HEK293 (cell line): Measurements from ENCODE around the gene PAQR8.
A peak's percentile ranks its signal among the peaks of the same experiment; 100 is the strongest.

Experiments used
- GLI4 ChIP-seq: fragments of 450-650 bp; formaldehyde crosslinking; IDR thresholded peaks from 2 replicates; pipeline ENCODE4 v1.5.1; 2016; ENCODE audit warnings: missing biosample characterization, missing genetic modification characterization
- KLF1 ChIP-seq: fragments of 450-650 bp; formaldehyde crosslinking; IDR thresholded peaks from 2 replicates; pipeline ENCODE4 v1.5.1; 2016; ENCODE audit warnings: missing biosample characterization, missing genetic modification characterization
- MEIS1 ChIP-seq: sonication (generic); formaldehyde crosslinking; IDR thresholded peaks from 2 replicates; pipeline ENCODE4 v1.8.1; 2022; ENCODE audit warnings: missing genetic modification reagents, mild to moderate bottlenecking, borderline replicate concordance
- ZEB2 ChIP-seq: fragments of 450-650 bp; formaldehyde crosslinking; IDR thresholded peaks from 2 replicates; pipeline ENCODE4 v1.5.1; 2016; ENCODE audit warnings: missing biosample characterization, missing genetic modification characterization
- ZNF10 ChIP-seq: fragments of 450-650 bp; formaldehyde crosslinking; IDR thresholded peaks from 2 replicates; pipeline ENCODE4 v1.5.1; 2017; ENCODE audit warnings: missing biosample characterization, missing genetic modification characterization
- ZNF132 ChIP-seq: fragments of 450-650 bp; formaldehyde crosslinking; IDR thresholded peaks from 2 replicates; pipeline ENCODE4 v1.5.1; 2017; ENCODE audit warnings: missing biosample characterization, missing genetic modification characterization, borderline replicate concordance
- ZNF157 ChIP-seq: fragments of 450-650 bp; formaldehyde crosslinking; IDR thresholded peaks from 2 replicates; pipeline ENCODE4 v1.5.1; 2016; ENCODE audit warnings: missing biosample characterization, missing genetic modification characterization
- ZNF174 ChIP-seq: fragments of 450-650 bp; formaldehyde crosslinking; IDR thresholded peaks from 2 replicates; pipeline ENCODE4 v1.5.0; 2017; ENCODE audit warnings: missing biosample characterization, mild to moderate bottlenecking, missing genetic modification characterization
- ZNF24 ChIP-seq: fragments of 450-650 bp; formaldehyde crosslinking; IDR thresholded peaks from 2 replicates; pipeline ENCODE4 v1.5.1; 2016; ENCODE audit warnings: missing biosample characterization, missing genetic modification characterization
- ZNF274 ChIP-seq, 2 experiments: fragments of 200-500 bp in 1 of 2; fragments of 450-650 bp in 1 of 2; sonication (Bioruptor generic) in 1 of 2; formaldehyde crosslinking in 1 of 2; IDR thresholded peaks; 2 replicates each; pipeline versions ENCODE4 v1.5.1 to v1.6.1; 2014 to 2016; ENCODE audit warnings: borderline replicate concordance in 1 of 2, inconsistent platforms in 1 of 2, low read length in 1 of 2, missing biosample characterization in 1 of 2, missing genetic modification characterization in 1 of 2
- ZNF280C ChIP-seq: fragments of 450-650 bp; formaldehyde crosslinking; IDR thresholded peaks from 2 replicates; pipeline ENCODE4 v1.5.1; 2016; ENCODE audit warnings: missing biosample characterization, missing genetic modification characterization
- ZNF366 ChIP-seq: fragments of 450-650 bp; formaldehyde crosslinking; conservative IDR thresholded peaks from 2 replicates; pipeline ENCODE4 v1.5.1; 2016; ENCODE audit warnings: missing biosample characterization, missing genetic modification characterization
- ZNF394 ChIP-seq: fragments of 450-650 bp; formaldehyde crosslinking; IDR thresholded peaks from 2 replicates; pipeline ENCODE4 v1.5.1; 2016; ENCODE audit warnings: missing biosample characterization, missing genetic modification characterization, mild to moderate bottlenecking, moderate library complexity, borderline replicate concordance
- ZNF501 ChIP-seq: fragments of 450-650 bp; formaldehyde crosslinking; IDR thresholded peaks from 2 replicates; pipeline ENCODE4 v1.5.1; 2016; ENCODE audit warnings: missing biosample characterization, missing genetic modification characterization
- ZNF521 ChIP-seq: fragments of 450-650 bp; formaldehyde crosslinking; IDR thresholded peaks from 2 replicates; pipeline ENCODE4 v1.5.1; 2017; ENCODE audit warnings: missing biosample characterization, mild to moderate bottlenecking, missing genetic modification characterization
- ZNF544 ChIP-seq: fragments of 450-650 bp; formaldehyde crosslinking; IDR thresholded peaks from 2 replicates; pipeline ENCODE4 v1.5.0; 2017; ENCODE audit warnings: missing biosample characterization, missing genetic modification characterization
- ZNF558 ChIP-seq: fragments of 450-650 bp; formaldehyde crosslinking; IDR thresholded peaks from 2 replicates; pipeline ENCODE4 v1.5.1; 2016; ENCODE audit warnings: missing biosample characterization, missing genetic modification characterization
- ZNF747 ChIP-seq: fragments of 450-650 bp; formaldehyde crosslinking; IDR thresholded peaks from 2 replicates; pipeline ENCODE4 v1.5.1; 2016; ENCODE audit warnings: missing biosample characterization, missing genetic modification characterization
- ZNF830 ChIP-seq: fragments of 450-650 bp; IDR thresholded peaks from 2 replicates; pipeline ENCODE4 v1.5.0; 2018; ENCODE audit warnings: missing biosample characterization, missing genetic modification characterization, low read depth, mild to moderate bottlenecking, moderate library complexity
- ZSCAN18 ChIP-seq: fragments of 450-650 bp; formaldehyde crosslinking; IDR thresholded peaks from 2 replicates; pipeline ENCODE4 v1.5.1; 2016; ENCODE audit warnings: missing biosample characterization, missing genetic modification characterization
- ZSCAN5A ChIP-seq: fragments of 450-650 bp; formaldehyde crosslinking; IDR thresholded peaks from 2 replicates; pipeline ENCODE4 v1.5.1; 2016; ENCODE audit warnings: missing biosample characterization, missing genetic modification characterization
- TF ChIP-seq, protein P1 (sequence below): fragments of 450-650 bp; formaldehyde crosslinking; IDR thresholded peaks from 2 replicates; pipeline ENCODE4 v1.5.1; 2017; ENCODE audit warnings: missing biosample characterization, missing genetic modification characterization
- TF ChIP-seq, protein P2 (sequence below): fragments of 450-650 bp; formaldehyde crosslinking; IDR thresholded peaks from 2 replicates; pipeline ENCODE4 v1.5.1; 2017; ENCODE audit warnings: missing biosample characterization, missing genetic modification characterization
- TF ChIP-seq, protein P3 (sequence below): fragments of 450-650 bp; formaldehyde crosslinking; IDR thresholded peaks from 2 replicates; pipeline ENCODE4 v1.5.1; 2016; ENCODE audit warnings: missing biosample characterization, missing genetic modification characterization, borderline replicate concordance

The PAQR8 gene

GRCh38 chr6:52362443-52363227 is 684 bp downstream of the PAQR8 start (continued):
- TF ChIP-seq ZNF157: no peak
- no peak for TF ChIP-seq ZNF24 (tag by site-specific recombination)
- TF ChIP-seq ZNF501 (tag by site-specific recombination): no peak
- TF ChIP-seq GLI4 (tag by site-specific recombination): 0 out of 2 replicates have a peak, but pooled peaks have one; percentile 65
- TF ChIP-seq MEIS1 (CRISPR knock-in tag): no peak
- no peak for TF ChIP-seq ZNF394 (tag by site-specific recombination)
- TF ChIP-seq, protein P1, sequence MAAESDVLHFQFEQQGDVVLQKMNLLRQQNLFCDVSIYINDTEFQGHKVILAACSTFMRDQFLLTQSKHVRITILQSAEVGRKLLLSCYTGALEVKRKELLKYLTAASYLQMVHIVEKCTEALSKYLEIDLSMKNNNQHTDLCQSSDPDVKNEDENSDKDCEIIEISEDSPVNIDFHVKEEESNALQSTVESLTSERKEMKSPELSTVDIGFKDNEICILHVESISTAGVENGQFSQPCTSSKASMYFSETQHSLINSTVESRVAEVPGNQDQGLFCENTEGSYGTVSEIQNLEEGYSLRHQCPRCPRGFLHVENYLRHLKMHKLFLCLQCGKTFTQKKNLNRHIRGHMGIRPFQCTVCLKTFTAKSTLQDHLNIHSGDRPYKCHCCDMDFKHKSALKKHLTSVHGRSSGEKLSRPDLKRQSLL (tag by site-specific recombination): peak; percentile 82
- no peak for TF ChIP-seq ZSCAN18
- TF ChIP-seq ZNF274 (IDR thresholded peaks at IDR 0.05; ENCODE audit: low read length): no peak
- TF ChIP-seq ZNF274 (tag by site-specific recombination; IDR thresholded peaks at IDR 0.05; ENCODE audit: borderline replicate concordance): no peak
- no peak for TF ChIP-seq ZNF366 (tag by site-specific recombination)
- no peak for TF ChIP-seq ZNF747 (tag by site-specific recombination)
- no peak for TF ChIP-seq ZNF558
- TF ChIP-seq ZNF544 (tag by site-specific recombination): no peak
- no peak for TF ChIP-seq ZNF521 (tag by site-specific recombination)
- TF ChIP-seq ZNF830 (tag by site-specific recombination): no peak
- TF ChIP-seq ZNF132 (tag by site-specific recombination): no peak
- TF ChIP-seq ZNF174: no peak
- TF ChIP-seq, protein P2, sequence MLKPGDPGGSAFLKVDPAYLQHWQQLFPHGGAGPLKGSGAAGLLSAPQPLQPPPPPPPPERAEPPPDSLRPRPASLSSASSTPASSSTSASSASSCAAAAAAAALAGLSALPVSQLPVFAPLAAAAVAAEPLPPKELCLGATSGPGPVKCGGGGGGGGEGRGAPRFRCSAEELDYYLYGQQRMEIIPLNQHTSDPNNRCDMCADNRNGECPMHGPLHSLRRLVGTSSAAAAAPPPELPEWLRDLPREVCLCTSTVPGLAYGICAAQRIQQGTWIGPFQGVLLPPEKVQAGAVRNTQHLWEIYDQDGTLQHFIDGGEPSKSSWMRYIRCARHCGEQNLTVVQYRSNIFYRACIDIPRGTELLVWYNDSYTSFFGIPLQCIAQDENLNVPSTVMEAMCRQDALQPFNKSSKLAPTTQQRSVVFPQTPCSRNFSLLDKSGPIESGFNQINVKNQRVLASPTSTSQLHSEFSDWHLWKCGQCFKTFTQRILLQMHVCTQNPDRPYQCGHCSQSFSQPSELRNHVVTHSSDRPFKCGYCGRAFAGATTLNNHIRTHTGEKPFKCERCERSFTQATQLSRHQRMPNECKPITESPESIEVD (tag by site-specific recombination): no peak
- TF ChIP-seq ZEB2 (tag by site-specific recombination): 0 out of 2 replicates have a peak, but pooled peaks have one; percentile 5
- no peak for TF ChIP-seq ZNF10 (tag by site-specific recombination)
- TF ChIP-seq, protein P3, sequence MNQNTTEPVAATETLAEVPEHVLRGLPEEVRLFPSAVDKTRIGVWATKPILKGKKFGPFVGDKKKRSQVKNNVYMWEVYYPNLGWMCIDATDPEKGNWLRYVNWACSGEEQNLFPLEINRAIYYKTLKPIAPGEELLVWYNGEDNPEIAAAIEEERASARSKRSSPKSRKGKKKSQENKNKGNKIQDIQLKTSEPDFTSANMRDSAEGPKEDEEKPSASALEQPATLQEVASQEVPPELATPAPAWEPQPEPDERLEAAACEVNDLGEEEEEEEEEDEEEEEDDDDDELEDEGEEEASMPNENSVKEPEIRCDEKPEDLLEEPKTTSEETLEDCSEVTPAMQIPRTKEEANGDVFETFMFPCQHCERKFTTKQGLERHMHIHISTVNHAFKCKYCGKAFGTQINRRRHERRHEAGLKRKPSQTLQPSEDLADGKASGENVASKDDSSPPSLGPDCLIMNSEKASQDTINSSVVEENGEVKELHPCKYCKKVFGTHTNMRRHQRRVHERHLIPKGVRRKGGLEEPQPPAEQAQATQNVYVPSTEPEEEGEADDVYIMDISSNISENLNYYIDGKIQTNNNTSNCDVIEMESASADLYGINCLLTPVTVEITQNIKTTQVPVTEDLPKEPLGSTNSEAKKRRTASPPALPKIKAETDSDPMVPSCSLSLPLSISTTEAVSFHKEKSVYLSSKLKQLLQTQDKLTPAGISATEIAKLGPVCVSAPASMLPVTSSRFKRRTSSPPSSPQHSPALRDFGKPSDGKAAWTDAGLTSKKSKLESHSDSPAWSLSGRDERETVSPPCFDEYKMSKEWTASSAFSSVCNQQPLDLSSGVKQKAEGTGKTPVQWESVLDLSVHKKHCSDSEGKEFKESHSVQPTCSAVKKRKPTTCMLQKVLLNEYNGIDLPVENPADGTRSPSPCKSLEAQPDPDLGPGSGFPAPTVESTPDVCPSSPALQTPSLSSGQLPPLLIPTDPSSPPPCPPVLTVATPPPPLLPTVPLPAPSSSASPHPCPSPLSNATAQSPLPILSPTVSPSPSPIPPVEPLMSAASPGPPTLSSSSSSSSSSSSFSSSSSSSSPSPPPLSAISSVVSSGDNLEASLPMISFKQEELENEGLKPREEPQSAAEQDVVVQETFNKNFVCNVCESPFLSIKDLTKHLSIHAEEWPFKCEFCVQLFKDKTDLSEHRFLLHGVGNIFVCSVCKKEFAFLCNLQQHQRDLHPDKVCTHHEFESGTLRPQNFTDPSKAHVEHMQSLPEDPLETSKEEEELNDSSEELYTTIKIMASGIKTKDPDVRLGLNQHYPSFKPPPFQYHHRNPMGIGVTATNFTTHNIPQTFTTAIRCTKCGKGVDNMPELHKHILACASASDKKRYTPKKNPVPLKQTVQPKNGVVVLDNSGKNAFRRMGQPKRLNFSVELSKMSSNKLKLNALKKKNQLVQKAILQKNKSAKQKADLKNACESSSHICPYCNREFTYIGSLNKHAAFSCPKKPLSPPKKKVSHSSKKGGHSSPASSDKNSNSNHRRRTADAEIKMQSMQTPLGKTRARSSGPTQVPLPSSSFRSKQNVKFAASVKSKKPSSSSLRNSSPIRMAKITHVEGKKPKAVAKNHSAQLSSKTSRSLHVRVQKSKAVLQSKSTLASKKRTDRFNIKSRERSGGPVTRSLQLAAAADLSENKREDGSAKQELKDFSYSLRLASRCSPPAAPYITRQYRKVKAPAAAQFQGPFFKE: no peak
- no peak for TF ChIP-seq ZNF280C (tag by site-specific recombination)
- no peak for TF ChIP-seq ZSCAN5A (tag by site-specific recombination)
- 0 out of 2 replicates have a peak, but pooled peaks have one; percentile 12 for TF ChIP-seq KLF1 (tag by site-specific recombination)
